GM19351 (cell line): ENCODE data around the gene FAM180B.

ENCODE experiments used
- ATAC-seq: cut with Tn5 transposase; IDR thresholded peaks from one replicate; pipeline ENCODE4 v1.9.1; 2021; ENCODE audit warnings: mild to moderate bottlenecking, moderate library complexity; ENCODE audit not compliant: unreplicated experiment

The FAM180B gene

DNA sequence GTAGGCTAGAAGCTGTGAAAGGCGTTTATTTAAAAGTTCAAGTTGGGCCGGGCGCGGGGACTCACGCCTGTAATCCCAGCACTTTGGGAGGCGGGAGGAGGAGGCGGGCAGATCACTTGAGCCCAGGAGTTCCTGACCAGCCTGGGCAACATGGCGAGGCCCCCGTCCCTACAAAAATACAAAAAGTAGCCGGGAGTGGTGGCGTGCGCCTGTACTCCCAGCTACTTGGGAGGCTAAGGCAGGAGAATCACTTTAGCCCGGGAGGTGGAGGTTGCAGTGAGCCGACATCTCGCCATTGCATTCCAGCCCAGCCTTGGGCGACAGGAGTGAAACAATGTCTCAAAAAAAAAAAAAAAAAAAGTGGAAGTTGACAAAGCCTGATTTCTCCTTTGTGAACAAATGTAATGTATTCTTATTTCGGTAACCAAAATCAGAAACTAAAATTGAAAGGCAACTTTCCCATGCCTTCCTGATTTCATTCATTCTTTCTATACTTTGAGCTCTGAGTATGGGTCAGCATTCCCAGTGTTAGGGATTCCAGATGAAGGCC is 20.3 kb upstream of the FAM180B start:
- no peak for ATAC-seq

DNA sequence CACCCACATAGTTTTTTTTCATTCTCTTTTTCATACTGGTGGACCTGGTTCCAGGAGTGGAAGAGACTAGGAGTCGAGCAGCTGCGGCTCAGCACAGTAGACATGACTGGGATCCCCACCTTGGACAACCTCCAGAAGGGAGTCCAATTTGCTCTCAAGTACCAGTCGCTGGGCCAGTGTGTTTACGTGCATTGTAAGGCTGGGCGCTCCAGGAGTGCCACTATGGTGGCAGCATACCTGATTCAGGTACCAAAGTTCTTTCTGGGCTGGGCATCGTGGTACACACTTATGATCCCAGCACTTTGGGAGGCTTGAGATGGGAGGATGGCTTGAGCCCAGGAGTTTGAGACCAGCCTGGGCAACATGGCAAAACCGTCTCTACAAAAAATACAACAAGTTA is 16.8 kb upstream of the FAM180B start:
- no peak for ATAC-seq

DNA sequence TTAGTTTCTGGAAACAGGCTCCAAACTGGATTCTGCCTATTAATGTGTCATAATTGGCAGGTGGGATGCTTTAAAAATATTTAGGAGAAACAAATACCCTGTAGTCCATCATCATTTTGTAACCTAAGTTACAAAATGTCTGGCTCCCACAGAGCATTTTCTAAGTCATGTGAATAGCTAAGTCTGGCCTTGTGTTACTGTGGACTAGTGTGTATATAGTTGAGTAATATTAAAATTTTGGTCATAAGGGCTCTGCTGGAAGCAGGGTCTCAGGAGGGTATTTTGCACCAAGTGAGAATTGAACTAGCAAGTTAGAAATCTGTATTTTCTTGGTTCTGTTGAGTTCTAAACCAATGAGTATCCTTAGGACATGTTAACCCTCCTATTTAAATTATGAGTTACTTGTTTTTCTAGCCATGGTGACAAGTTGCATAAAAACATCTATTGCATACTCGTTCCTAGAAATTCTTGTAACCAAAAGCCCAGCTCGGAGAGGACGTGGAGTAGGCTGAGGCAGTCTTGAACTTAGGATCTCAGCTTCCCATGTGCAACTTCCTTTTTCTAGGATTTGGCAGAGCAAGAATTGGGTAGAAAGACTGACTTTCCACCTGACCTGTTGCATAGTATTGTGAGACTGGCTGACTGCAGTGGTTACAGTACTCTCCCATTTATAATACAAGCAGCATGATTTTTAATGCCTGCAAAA is 15.7 kb upstream of the FAM180B start:
- no peak for ATAC-seq

DNA sequence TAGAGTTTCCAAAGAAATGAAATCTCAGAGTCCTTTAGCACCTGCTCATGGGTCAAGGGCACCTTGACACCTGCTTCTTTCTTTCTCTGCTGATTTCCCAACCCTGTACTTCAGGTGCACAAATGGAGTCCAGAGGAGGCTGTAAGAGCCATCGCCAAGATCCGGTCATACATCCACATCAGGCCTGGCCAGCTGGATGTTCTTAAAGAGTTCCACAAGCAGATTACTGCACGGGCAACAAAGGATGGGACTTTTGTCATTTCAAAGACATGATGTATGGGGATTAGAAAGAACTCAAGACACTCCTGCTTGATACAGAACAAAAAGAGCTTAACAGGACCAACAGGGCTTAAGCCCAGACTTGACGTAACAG is 15.1 kb upstream of the FAM180B start:
- ATAC-seq, result no peak

DNA sequence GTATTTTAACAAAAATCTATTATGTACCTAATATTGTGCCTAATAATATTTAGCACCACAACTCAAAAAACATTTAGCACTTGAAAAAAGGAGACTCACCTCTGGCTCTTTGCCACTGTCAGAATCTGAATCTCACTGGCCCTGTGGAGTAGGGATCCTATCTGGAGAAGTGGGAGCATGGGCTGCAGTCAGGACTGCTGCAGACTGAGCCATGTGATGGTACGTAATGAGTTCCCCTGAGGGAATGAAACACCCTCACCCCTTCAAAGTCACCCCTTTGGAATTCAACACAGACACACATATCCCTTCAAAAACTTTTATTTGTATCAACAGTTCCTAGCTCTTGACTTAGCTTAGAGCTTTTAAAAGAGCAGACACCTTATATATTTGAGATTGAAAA is 14.6 kb upstream of the FAM180B start:
- ATAC-seq, result no peak

DNA sequence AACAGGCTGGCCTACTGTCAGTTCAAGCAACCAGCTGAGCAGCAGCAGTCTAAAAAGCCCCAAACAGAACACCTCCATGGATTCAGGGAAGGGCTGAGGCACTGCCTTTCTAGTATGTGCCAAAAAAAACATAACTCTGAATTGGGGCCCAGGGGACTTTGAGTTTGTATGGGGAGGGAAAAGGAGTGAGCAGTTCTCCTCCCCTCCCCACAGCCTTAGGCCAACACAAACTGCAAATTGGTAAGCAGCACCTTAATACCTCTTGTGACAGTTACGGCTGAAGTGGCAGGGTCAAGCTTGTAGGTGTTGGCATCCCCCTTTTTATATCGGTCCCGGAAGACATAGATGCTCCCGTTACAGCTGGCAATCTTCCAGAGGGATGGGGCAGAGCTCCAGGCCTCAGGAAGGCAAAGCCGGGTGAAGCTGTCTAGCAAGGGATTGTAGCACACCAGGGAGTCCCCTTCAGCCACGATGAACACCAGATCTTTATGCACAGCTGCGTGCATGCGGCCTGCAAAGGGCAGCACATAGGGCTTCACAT is 13.7 kb upstream of the FAM180B start:
- ATAC-seq, result no peak

DNA sequence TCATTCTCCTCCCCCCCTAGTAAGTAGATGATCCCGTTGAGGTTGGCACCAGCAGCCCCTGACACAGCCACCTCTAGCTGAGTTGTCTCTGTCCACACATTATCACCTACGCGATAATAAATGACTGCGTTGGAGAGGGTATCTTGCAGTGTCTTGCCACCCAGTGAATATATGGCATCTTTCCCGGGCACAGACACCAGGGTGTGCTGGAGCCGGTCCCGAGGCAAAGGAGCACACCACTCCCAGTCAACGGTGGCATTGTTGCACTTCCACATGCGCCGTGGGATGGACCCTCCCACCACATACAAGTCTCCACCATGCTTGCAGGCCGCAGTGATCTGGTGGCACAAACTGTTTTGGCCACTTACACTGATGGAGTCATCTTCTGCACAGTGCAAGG is 13.2 kb upstream of the FAM180B start:
- no peak for ATAC-seq

DNA sequence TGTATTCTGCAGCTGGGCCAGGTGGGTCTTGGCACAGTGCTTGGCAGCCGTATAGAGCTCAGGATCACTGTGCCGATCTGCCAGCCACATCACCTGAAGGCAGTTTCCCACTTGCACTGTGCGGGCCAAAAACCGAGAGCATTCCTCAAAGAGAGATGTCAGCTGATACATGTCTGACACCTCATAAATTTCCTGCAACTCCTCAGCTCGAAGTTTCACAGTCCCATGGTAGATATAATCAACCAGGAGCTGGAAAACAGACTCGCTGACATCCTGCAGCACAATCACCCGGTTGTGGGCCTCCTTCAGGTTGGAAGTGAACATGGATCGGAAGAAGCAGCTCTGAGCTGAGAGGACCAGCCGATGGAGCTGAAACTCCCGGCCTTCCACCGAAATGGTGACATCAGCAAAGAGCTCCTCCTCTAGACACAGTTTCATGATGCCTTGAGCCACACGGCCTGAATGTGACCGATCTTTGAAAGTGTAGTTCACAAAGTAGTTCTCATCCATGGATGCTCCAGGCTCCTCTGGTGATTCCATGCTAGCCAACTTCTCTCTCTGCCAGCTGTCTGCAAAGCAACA is 8.9 kb upstream of the FAM180B start:
- ATAC-seq, result no peak

DNA sequence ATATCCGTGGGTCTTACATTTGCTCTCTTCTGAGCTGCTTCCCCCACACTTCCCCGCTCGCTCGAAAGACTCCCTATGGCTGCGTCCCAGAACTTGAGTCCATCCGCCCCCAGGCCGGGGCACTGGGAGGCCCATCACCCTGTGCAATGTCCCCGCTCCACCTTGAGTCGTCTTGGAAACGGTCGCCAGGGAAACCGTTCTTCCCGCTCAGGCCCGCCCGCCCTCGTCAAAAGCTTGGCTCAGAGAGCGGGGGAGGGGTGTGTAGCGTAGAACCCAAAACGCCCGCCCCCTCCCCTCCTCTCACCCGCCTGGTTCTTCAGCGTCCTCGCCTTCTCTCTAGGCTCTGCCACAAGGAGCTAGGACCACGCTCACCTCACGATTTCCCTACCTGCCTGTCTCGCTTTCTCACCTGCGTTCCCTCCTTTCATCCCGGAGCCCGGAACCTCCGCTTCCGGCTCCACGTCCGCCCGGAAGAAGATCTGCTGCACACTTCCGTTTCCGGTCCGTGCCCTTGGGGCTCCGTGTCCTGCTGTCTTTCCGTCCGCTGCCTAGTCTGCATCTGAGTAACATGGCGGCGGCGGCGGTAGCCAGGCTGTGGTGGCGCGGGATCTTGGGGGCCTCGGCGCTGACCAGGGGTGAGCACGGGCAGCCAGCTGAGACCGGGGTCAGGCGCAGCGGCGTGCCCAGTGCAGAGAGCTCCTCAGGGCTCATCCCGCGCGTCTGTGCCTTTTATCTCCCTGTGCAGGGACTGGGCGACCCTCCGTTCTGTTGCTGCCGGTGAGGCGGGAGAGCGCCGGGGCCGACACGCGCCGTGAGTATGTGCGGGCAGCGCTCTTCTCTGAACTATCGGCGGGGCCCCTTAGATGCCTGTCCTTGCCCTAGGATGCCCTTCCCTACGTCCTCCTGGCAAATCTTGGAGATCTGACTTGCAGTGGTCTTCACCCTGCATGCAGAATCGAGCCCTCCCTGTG is 7.7 kb upstream of the FAM180B start, which contains the start of the genes KBTBD4 and NDUFS3:
KBTBD4 (minus strand) TSS at position 447 of the 971 bp plus-strand sequence; CDS start at position 428, 19 bp downstream.
NDUFS3 (plus strand) TSS at position 551 of the 971 bp plus-strand sequence; CDS start at position 569, 18 bp downstream.
- ATAC-seq, result peak; percentile 94

DNA sequence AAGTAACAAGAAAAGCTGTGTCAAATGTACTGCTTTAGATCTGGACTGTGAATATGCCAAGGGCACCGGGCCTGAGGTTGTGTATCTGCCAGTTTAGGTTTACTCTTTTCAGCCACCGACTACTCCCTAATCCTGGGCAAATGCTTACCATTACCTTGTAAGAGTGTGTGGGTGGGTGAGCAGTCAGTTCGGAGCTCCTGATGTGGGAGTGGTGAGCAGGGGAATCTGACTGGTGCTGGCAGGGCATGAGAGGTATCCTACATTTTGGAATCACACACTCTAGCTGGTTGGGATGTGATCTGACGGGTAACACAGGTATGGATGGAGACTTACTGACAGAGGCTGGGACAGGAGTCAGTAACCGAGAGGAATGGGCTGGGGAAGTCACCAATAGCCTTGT is 2.6 kb upstream of the FAM180B start:
- ATAC-seq, result no peak

DNA sequence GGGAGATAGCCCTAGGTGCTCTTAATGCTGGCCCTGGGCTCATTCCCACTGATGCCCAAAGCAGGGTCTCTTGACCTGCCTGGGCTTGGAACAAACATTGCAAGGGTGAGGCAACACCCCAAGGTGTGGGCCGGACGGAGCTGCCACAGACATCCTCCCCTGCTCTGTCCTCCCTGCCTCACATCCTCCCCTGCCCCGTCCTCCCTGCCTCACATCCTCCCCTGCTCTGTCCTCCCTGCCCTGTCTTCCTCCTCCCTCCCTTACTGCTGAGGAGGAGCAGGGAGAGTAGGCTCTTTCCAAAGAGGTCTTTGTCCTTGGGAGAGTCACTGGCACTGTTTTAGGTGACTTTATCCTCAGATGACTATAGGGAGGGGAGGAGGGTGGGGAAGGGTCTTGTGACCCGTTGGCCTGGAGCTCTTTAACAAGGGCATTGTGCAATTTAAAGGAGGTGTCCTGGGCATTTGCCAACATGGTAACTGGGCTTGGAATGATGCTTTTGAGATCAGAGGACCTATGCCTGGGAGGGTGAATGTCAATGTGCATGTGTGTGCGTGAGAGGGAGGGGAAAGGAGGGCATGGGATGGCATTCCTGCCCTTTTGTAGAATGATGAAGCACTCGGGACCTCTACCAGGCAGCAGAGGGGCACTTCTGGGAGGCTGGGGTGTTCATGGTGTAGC is 700 bp downstream of the FAM180B start:
- no peak for ATAC-seq

DNA sequence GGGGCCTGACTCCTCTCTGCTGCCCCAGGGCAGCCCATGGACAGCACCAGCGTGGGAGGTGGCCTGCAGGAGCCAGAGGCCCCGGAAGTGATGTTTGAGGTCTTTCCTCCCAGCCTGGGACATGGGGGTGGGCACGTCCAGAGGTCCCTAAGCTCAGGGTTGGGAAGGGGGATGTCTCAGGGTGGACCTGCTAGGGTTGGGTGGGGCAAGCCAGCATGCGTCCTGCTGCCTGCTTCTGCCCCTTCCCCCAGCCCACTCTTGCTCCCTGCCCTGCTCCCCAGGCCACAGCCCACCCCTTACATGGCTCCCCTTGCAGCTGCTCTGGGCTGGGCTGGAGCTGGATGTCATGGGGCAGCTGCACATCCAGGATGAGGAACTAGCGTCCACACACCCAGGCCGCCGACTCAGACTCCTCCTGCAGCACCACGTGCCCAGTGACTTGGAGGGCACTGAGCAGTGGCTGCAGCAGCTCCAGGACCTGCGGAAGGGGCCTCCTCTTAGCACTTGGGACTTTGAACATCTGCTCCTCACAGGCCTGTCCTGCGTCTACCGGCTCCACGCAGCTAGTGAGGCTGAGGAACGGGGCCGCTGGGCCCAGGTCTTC is 1.3 kb downstream of the FAM180B start:
- no peak for ATAC-seq

DNA sequence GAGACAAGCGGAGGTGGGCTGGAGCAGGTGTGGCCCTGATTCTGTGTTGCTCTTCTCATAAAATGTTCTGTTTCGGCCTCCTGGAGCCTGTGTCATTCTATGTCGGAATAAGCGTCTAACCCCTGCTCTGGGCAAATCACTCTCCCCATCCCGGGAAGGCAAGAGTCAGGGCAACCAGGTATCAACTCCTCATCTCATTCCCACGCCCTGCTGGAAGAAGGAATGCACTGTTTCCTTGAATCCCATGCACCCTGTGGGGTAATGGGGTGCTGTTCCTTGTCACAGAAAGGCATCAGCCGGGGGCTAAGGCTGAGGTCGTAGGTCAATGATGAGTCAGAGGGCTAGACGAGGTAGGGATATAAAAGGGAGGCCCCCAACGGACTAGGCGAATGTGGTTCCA is 2.6 kb downstream of the FAM180B start:
- no peak for ATAC-seq

DNA sequence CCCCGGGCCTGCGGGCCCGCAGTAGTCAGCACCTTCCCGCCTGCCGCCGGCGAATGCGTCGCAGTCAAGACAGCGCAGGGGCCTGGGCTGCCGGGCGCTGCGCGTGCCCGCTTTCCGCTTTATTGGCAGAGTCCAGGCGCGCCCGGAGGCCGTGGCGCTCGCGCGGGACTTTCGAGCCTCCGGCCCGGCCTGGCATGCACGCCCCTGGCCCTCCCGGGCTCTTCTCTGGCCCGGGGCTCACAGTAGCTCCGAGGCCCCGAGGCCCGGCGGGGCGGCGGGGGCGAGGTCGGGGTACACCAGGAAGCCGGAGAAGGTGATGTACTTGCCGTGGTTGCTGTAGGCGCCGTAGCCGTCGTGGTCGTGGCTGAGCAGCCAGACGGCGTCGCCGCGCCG is 3.1 kb downstream of the FAM180B start:
- no peak for ATAC-seq

DNA sequence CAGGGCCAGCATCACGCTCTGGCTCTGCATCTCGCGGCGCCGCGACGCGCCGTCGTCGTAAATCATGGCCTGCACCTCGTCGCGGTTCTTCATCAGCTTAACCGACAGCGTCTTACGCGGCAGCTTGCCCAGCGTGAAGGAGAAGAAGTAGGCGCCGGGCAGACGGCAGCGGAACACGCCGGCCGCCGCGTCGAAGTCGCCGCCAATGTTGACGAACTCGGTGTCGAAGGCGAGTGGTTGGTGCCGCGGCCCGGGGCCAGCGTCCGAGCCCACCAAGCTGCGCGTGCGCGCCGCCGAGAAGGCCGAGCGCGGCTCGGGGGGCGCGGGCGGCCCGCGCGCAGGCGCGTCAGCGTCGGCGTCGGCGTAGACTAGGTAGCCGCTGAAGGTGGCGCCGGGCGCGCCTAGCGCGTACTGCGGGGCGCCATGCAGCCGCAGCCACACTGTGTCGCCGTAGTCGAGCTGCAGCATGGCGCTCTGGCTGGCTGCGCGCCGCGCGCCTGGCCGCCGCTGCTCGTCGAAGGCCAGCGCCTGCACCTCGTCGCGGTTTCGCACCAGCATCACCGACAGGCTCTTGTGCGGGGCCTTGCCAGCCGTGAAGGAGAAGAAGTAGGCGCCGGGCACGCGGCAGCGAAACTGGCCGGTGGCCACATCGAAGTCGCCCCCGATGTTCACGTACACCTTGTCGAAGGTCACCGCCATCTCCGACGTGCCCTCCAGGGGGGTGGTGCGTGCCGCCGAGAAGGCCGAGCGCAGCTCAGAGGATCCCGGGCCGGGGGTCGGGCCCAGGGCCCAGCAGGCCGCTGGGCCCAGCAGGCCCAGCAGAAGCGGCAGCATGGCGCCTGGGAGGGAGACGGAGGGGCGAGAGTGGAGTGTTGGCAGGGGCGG is 3.7 kb downstream of the FAM180B start:
- no peak for ATAC-seq

DNA sequence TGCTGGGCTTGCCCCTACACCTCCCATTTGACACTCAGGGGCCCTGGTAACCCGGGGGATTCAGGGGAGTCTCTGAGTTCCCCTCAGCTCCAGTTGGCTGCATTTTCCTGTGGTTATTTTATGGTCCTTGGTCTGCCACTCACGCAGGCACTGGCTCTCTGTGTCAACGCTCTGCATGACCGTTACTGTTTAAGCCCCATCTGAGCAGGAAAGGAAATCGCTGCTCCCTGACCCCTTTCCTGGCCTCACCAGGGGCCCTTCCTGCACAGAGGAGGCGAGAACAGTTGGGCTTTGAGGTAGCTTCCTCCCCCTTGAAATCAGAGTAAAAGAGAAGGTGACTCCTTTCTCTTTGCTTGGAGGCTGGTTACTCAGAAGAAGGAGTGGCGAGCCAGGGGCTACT is 5.3 kb downstream of the FAM180B start:
- ATAC-seq, result no peak

DNA sequence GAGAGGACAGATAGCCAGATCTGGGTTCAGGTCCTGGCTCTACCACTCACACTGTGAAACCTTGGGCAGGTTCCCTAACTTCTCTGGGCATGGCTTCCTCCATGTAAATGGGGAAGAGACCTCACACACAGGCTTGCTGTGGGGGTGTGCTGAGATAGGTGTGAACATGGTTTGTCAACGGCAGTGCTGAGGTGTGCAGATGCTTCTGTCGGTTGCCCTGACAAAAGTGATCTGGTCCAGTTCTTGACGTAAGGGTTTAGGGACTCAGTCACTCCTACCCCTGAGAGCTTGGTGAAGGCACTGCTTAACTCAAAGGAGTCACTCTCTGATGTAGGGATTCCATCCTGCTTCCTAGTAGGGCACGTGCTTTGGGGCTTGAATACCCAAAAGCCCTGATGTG is 5.8 kb downstream of the FAM180B start:
- no peak for ATAC-seq

DNA sequence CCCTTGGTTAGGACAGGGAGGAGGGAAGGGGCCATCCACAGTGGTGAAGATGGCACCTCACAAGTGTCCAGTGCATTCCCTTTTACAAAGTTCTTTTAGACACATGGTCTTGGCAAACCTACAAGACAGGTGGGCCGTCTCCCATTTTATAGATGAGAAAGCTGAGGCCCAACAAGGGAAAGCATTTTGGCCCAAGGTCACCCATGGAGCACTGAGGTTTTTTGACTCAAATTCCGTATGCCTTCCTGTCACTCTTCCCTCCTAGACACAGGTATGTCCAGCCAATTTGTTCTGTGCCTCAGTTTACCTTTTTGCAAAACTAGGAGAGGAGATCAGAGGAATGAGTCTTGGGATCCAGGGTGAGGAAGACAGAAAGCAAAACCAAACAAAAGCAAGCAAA is 6.5 kb downstream of the FAM180B start:
- no peak for ATAC-seq

DNA sequence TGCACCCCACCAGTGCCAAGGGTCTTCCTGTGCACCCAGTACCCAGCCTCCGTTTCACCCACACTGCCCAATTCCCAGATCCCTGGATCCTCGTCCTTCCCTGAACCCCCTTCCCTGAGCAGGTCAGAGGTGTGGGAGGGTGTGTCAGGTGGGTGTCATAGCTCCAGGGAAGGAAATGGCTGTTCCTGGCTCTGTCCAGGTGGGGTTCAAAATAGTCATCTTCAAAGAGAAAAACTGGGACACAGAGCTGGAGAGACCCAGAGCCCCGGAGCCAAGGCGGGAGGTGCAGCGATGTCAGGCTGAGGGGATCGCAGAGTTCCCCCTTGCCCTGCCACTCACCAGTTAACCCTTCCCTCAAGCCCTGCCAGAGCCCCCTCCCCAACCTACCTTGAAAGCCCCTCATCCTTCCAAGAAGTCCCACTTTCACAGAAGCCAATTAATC is 7.0 kb downstream of the FAM180B start:
- no peak for ATAC-seq
